Progenitor cell of endocrine pancreas (in vitro differentiated cells): ENCODE measurements around the gene INTS4. TPM values are rescaled to one million over a fixed set of nuclear protein-coding genes. Genes with fewer than 3 reads are reported as not detected.
"Not testable (repeated sequence)": the region's sequence is repeated elsewhere in the genome, so short reads cannot be mapped to it uniquely, and the experiment has no call there.

ENCODE experiments used
- DNase-seq: peaks from one replicate; pipeline ENCODE4 v3.0.0; 2021; ENCODE audit warnings: low spot score; ENCODE audit not compliant: unreplicated experiment
- H3K27ac Mint-ChIP-seq: 2 replicates; pipeline ENCODE4 v1.8.0; 2021; ENCODE audit warnings: mild to moderate bottlenecking, moderate library complexity, mixed read lengths
- H3K27me3 Mint-ChIP-seq: 2 replicates; pipeline ENCODE4 v1.8.0; 2021; ENCODE audit warnings: mixed read lengths
- H3K36me3 Mint-ChIP-seq: 2 replicates; pipeline ENCODE4 v1.8.0; 2022; ENCODE audit warnings: mixed read lengths; ENCODE audit not compliant: insufficient read depth
- H3K4me1 Mint-ChIP-seq: 2 replicates; pipeline ENCODE4 v1.8.0; 2021; ENCODE audit warnings: low read depth, mixed read lengths
- H3K4me3 Mint-ChIP-seq: 2 replicates; pipeline ENCODE4 v1.8.0; 2021; ENCODE audit warnings: low read depth, mild to moderate bottlenecking, moderate library complexity, mixed read lengths
- H3K9me3 Mint-ChIP-seq: 2 replicates; pipeline ENCODE4 v1.8.0; 2021; ENCODE audit warnings: low read depth, mixed read lengths
- CTCF ChIP-seq: fragments of 200-600 bp; sonication (generic); IDR thresholded peaks from one replicate; pipeline ENCODE4 v1.5.0; 2021; ENCODE audit warnings: antibody characterized with exemption, mild to moderate bottlenecking; ENCODE audit not compliant: unreplicated experiment
- total RNA-seq: library from RNA; stranded (reverse); gene quantifications from 2 replicates; pipeline ENCODE4 v1.2.1, GENCODE V29; 2021

INTS4 gene
- total RNA-seq, 1 donor from 2014 or later, result 52.5 TPM

DNA sequence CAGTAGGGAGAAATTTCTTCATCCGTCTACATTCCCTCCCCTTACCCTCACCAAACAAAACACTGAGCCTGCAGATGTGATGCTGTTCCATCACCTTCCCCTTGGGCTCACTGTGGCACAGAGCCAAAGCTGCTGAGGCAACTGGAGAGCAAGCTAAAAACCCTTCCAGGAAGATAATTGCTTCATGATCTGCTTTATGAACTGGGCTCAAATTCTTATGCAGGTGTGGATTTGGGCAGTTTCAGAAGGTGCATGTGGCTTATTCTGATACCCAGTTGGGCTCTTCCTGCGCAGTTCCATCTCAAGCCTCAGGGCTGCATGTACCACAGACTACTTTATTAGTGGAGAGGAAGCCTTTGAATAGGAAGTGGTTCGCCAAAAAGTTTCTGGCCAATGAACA, 115.2 kb downstream of the INTS4 start:
- no peak for TF ChIP-seq CTCF
- peaks cover 3% of the 10 kb centered on the region for H3K36me3 Mint-ChIP-seq
- H3K4me1 Mint-ChIP-seq, result peaks cover 2% of the 10 kb centered on the region
- H3K9me3 Mint-ChIP-seq, result no peaks in the 10 kb centered on the region
- DNase-seq, result no peak
- no peaks in the 10 kb centered on the region for H3K27me3 Mint-ChIP-seq
- H3K4me3 Mint-ChIP-seq, result no peak overlapping the region
- H3K27ac Mint-ChIP-seq, result no peak overlapping the region

DNA sequence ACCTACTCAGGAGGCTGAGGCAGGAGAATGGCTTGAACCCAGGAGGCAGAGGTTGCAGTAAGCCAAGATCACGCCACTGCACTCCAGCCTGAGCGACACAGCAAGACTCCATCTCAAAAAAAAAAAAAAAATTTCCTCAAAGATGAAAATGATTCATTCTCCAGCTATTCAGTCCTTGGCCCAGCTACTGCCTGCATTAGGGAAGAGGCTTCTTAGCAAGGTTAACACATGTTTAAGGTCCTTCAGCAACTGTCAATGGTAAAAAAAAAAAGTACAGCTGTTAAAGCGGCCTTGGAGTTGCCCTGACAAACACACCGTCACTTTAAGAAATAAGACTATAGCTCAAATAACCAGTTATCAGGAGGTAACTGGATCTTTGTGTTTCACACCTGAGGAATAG, 116.2 kb downstream of the INTS4 start:
- H3K9me3 Mint-ChIP-seq, H3K27ac Mint-ChIP-seq, H3K36me3 Mint-ChIP-seq, H3K27me3 Mint-ChIP-seq, H3K4me3 Mint-ChIP-seq, DNase-seq, H3K4me1 Mint-ChIP-seq: not testable (repeated sequence)

- H3K27ac Mint-ChIP-seq, result no peak overlapping the region
- TF ChIP-seq CTCF, result no peak
- H3K9me3 Mint-ChIP-seq, result no peaks in the 10 kb centered on the region
- H3K36me3 Mint-ChIP-seq, result peaks cover 4% of the 10 kb centered on the region
- DNase-seq, result no peak
- H3K27me3 Mint-ChIP-seq, result no peaks in the 10 kb centered on the region
- no peak overlapping the region for H3K4me3 Mint-ChIP-seq
- H3K4me1 Mint-ChIP-seq, result peaks cover 2% of the 10 kb centered on the region
Measured at GRCh38 chr11:77876045-77876444, 118.4 kb downstream of the INTS4 start.

DNA sequence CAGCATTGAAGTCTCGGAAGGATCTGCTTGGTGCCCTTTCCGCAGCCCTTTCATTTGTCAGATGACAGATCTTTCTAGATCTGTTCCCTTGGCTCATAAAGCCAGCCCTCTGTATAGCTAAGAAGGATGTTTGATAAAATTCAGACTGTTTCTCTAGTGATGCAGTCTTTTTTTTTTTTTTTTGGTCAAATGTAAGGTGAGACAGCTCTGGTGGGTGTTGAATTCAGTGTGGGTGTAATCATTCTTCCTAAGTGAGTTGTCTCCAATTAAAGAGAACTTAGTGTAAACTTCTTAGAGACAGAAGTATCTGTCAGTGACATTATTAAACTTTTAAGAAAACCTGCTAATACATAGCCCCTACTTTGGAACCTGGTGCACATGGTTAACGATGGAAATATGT, 120.3 kb downstream of the INTS4 start:
- no peak for TF ChIP-seq CTCF
- Mint-ChIP-seq H3K9me3 (no peaks in the 10 kb centered on the region), H3K4me3 (no peak overlapping the region), H3K36me3 (peaks cover 7% of the 10 kb centered on the region), H3K27me3 (no peaks in the 10 kb centered on the region), H3K27ac (no peak overlapping the region), H3K4me1 (peaks cover 2% of the 10 kb centered on the region)
- DNase-seq, result no peak

- Mint-ChIP-seq H3K36me3 (peaks cover 11% of the 10 kb centered on the region), H3K4me3 (no peak overlapping the region)
Measured at GRCh38 chr11:77873345-77873744, 121.1 kb downstream of the INTS4 start.

More at GRCh38 chr11:77873345-77873744, 121.1 kb downstream of the INTS4 start:
- Mint-ChIP-seq H3K27ac (no peak overlapping the region), H3K4me1 (peaks cover 2% of the 10 kb centered on the region), H3K9me3 (no peaks in the 10 kb centered on the region), H3K27me3 (no peaks in the 10 kb centered on the region)
- TF ChIP-seq CTCF, result no peak
- DNase-seq, result no peak
